OCI-M2 (cell line): Measurements from ENCODE around the gene RASGRF1.

Experiments
- DNase-seq: peaks from one replicate; lab custom pipeline; 2025; ENCODE audit not compliant: unreplicated experiment; lab: John Stamatoyannopoulos, UW

RASGRF1 gene

DNA sequence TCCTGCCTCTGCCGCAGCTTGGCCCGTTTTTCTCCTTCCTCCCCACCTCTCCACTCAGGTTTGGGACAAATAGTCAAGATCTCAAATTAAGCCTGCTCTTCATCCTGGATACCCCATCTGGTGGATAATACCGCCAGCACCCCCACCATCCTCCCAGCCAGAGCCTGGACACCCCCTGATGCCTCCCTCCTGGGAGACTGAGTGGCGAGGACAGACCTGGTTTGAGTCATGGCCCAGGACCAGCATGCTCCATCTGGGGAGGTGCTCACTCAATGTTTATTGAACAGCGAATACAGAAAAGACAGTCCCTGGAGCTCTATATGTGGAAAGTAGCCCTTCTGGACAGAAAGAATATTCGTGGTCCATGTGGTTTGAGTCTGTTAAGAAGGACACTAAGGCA is 169.1 kb downstream of the RASGRF1 start:
- DNase-seq, result no peak

- DNase-seq, result no peak
Measured at GRCh38 chr15:78917888-78918287, 172.7 kb downstream of the RASGRF1 start.

- no peak for DNase-seq
Measured at GRCh38 chr15:78916088-78916487, 174.5 kb downstream of the RASGRF1 start.

- DNase-seq, result no peak
Measured at GRCh38 chr15:78915341-78916087, 175.1 kb downstream of the RASGRF1 start.

GRCh38 chr15:78914027-78914764 is 176.4 kb downstream of the RASGRF1 start:
- DNase-seq, result no peak

DNA sequence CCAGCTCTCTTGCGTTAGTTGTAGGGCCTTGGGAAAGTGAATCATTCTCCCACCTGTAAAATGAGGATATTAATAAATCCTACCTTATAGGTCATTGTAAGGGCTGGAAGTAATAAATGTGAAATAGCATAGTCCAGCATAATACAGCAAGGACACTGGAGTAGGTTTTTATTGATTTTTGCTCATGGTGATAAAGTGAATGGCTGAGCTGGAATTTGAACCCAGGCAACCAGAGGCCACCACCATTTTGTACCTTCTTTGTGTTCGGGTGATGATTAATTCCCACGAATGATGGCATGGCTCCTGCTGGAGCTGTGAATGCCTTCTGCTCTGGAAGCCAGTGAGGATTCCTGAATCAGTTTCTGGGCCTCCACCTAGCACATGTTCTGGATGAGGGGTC is 177.6 kb downstream of the RASGRF1 start:
- DNase-seq, result no peak

DNA sequence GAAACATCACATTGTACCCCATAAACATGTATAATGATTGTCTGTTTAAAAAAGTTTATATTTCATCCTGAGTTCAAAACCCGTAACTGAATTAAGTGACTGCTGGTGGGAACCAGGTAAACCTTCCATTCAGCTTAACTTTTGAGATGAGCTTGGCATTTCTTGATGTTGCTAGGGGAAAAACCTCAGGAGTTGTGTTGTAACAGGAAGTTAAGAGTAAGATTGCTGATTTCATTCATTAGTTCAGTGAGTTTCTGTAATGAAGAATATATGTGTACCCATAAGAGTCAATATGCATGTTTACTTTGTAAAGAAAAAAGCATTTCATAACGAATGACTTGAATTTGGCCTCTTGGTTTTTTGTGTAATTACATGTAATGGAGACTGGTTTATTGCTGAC is 178.3 kb downstream of the RASGRF1 start:
- no peak for DNase-seq

DNA sequence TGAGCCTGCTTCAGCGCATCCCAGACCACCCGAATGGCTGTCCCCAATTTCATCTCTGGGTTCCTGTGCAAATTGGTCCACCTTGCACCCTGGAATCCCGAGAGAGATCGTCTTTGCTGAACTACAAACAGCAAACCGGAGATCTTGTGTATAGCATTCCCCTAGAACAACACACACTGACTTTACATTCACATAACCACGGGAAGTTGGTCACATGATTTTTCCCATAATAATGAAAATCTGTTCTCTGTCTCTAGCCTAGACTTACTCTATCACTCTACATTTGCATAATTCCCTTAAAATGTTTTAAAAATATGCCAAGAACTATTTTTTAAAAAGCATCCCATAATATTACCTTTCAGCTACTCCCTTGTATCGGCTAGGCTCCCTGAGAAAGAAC is 180.3 kb downstream of the RASGRF1 start:
- DNase-seq, result no peak
